ENCODE results near the gene CORO1C.

DNA sequence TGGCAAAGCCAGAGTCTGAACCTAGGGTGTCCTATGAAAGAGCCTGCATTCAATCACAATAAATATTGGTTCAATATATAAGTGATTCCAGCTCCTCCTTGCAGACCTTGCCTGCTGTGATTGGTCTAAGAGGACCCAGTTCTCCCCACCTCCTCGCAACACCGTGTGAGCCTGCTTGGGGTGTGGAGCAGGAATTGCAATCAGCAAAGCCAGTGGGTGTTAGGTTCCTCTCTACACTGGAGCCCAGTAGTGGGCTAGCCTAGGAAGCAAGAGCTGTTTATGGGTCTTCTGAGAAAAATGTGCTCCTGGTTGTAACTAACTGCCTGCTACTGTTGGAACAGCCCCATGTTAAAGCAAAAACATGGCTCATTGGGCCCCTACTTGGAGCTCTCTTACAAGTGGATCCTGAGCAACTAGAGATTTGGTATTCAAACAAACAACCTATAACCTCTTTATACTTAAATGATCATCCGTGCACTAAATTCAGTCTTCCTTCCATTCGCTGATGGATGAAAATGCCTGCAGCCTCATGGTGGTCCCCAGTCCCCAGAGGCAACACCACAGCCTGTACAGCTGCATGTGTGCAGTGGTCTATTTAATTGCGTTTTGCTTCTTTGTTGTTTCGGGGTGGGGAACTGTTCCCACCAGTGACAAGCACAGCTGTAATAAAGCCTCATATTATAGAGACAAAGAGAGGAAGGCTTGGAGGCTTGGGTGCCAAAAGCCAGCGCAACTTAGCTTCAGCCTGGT lies 93.9 kb downstream of the CORO1C start:
- TF ChIP-seq, protein P1, sequence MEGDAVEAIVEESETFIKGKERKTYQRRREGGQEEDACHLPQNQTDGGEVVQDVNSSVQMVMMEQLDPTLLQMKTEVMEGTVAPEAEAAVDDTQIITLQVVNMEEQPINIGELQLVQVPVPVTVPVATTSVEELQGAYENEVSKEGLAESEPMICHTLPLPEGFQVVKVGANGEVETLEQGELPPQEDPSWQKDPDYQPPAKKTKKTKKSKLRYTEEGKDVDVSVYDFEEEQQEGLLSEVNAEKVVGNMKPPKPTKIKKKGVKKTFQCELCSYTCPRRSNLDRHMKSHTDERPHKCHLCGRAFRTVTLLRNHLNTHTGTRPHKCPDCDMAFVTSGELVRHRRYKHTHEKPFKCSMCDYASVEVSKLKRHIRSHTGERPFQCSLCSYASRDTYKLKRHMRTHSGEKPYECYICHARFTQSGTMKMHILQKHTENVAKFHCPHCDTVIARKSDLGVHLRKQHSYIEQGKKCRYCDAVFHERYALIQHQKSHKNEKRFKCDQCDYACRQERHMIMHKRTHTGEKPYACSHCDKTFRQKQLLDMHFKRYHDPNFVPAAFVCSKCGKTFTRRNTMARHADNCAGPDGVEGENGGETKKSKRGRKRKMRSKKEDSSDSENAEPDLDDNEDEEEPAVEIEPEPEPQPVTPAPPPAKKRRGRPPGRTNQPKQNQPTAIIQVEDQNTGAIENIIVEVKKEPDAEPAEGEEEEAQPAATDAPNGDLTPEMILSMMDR (IDR thresholded peaks at IDR 0.05) = no peak
- no peak for TF ChIP-seq EP300 (IDR thresholded peaks at IDR 0.05)
- TF ChIP-seq POLR2A (IDR thresholded peaks at IDR 0.05) = no peak
